ENCODE data around the gene TBXAS1.
"Not testable (repeated sequence)": the region's sequence is repeated elsewhere in the genome, so short reads cannot be mapped to it uniquely, and the experiment has no call there.

TBXAS1 gene

DNA sequence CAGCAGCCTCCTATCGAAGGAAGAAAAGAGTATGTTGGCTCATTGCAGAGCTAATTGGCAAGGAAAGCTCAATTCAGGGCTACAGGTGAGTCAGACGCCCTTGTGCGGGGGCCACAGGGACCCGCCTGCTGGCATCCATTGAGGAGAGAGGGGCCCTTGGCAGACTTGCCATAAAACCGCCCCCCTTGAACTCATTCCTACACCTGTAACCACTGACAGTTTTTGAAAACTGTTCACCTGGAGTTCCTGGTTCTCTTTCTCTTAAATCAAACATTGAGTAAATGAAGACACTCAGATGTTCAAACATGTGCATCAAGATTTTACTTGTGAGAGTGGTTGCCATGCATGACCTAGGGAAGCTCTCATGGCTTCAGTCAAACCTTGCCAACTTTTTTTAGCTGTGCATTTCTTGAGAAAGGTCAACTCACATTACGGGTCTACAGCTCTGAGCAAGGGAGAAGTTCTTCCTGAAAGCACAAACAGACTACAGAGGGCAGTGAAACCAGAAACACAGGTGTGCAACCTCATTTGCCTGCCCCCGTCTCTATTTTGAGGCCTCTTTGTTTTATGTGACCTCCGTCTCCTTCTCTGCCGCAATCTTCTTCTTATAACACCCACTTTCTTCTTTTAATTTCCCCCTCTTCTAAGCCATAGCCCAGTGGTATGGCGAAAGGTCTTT is 87.8 kb downstream of the TBXAS1 start:
- Histone ChIP-seq H3K9me3 (ENCODE audit: control insufficient read depth, low read length) (no peaks in the 10 kb centered on the region), H3K36me3 (ENCODE audit: control insufficient read depth, insufficient read depth, low read length, severe bottlenecking) (no peaks in the 10 kb centered on the region), H3K27me3 (replicated peaks; ENCODE audit: control insufficient read depth, insufficient read depth, low read length) (no peaks in the 10 kb centered on the region), H3K4me1 (ENCODE audit: control insufficient read depth, insufficient read depth, low read length) (peaks cover 66% of the 10 kb centered on the region), H3K9ac (ENCODE audit: low read length) (no peak overlapping the region), H3K4me3 (ENCODE audit: low read length) (no peak overlapping the region)
- no peak for DNase-seq (ENCODE audit: low read depth)

GRCh38 chr7:139917851-139918250 is 88.8 kb downstream of the TBXAS1 start:
- no peak for DNase-seq (ENCODE audit: low read depth)

DNA sequence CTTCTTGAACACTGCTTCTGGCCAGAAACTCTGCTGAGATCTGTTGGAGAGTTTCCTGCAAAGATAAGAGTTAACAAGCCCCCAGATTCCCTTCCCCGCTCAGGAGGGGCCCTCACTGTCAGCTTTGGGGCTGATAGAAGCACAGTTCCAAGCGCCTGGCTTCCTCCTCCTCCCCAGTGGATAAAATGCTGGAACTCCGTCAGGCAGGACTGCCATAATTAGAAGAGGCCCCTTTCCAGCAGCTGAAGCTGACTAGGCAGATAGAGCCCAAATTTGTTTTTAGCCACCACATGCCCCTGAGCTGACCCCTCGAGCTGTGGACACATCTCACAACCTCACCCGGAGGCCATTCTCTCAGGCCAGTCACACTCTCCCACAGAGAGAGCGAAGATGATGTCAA is 89.4 kb downstream of the TBXAS1 start:
- Histone ChIP-seq H3K9me3 (ENCODE audit: control insufficient read depth, low read length) (no peaks in the 10 kb centered on the region), H3K9ac (ENCODE audit: low read length) (peak overlapping the region; percentile 59), H3K4me3 (ENCODE audit: low read length) (peak overlapping the region; percentile 22), H3K36me3 (ENCODE audit: control insufficient read depth, insufficient read depth, low read length, severe bottlenecking) (no peaks in the 10 kb centered on the region), H3K27me3 (replicated peaks; ENCODE audit: control insufficient read depth, insufficient read depth, low read length) (no peaks in the 10 kb centered on the region), H3K4me1 (ENCODE audit: control insufficient read depth, insufficient read depth, low read length) (peaks cover 59% of the 10 kb centered on the region)
- no peak for DNase-seq (ENCODE audit: low read depth)

More at GRCh38 chr7:139917851-139918250, 88.8 kb downstream of the TBXAS1 start:
- H3K27me3 ChIP-seq (replicated peaks; ENCODE audit: control insufficient read depth, insufficient read depth, low read length): no peaks in the 10 kb centered on the region
- H3K9ac ChIP-seq (ENCODE audit: low read length): peak overlapping the region; percentile 59
- no peaks in the 10 kb centered on the region for H3K9me3 ChIP-seq (ENCODE audit: control insufficient read depth, low read length)
- peak overlapping the region; percentile 22 for H3K4me3 ChIP-seq (ENCODE audit: low read length)
- no peaks in the 10 kb centered on the region for H3K36me3 ChIP-seq (ENCODE audit: control insufficient read depth, insufficient read depth, low read length, severe bottlenecking)
- peaks cover 65% of the 10 kb centered on the region for H3K4me1 ChIP-seq (ENCODE audit: control insufficient read depth, insufficient read depth, low read length)

DNA sequence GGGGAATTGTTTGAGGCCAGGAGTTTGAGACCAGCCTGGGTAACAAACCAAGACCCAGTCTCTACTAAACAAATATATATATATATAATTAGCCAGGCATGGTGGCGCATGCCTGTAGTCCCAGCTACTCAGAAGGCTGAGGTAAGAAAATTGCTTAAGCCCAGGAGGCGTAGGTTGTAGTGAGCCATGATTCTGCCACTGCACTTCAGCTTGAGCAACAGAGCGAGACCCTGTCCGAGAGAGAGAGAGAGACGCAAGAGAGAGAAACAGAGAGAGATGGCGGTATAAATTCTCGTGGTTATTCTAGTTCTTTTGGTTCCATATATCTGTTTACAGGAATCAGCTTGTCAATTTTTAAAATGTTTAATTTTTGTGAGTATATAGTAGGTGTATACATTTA is 94.0 kb downstream of the TBXAS1 start:
- H3K4me3 ChIP-seq (ENCODE audit: low read length): no peak overlapping the region
- H3K9ac ChIP-seq (ENCODE audit: low read length): no peak overlapping the region
- no peaks in the 10 kb centered on the region for H3K27me3 ChIP-seq (replicated peaks; ENCODE audit: control insufficient read depth, insufficient read depth, low read length)
- peaks cover 15% of the 10 kb centered on the region for H3K4me1 ChIP-seq (ENCODE audit: control insufficient read depth, insufficient read depth, low read length)
- H3K36me3 ChIP-seq (ENCODE audit: control insufficient read depth, insufficient read depth, low read length, severe bottlenecking): no peaks in the 10 kb centered on the region
- H3K9me3 ChIP-seq (ENCODE audit: control insufficient read depth, low read length): peaks cover 7% of the 10 kb centered on the region
- no peak for DNase-seq (ENCODE audit: low read depth)

- no peak overlapping the region for H3K9ac ChIP-seq (ENCODE audit: low read length)
- no peak for DNase-seq (ENCODE audit: low read depth)
- peaks cover 1% of the 10 kb centered on the region for H3K4me1 ChIP-seq (ENCODE audit: control insufficient read depth, insufficient read depth, low read length)
- no peaks in the 10 kb centered on the region for H3K36me3 ChIP-seq (ENCODE audit: control insufficient read depth, insufficient read depth, low read length, severe bottlenecking)
- no peak overlapping the region for H3K4me3 ChIP-seq (ENCODE audit: low read length)
- peaks cover 7% of the 10 kb centered on the region for H3K9me3 ChIP-seq (ENCODE audit: control insufficient read depth, low read length)
- no peaks in the 10 kb centered on the region for H3K27me3 ChIP-seq (replicated peaks; ENCODE audit: control insufficient read depth, insufficient read depth, low read length)
These were observed 95.4 kb downstream of the TBXAS1 start for GRCh38 chr7:139924461-139924860.

DNA sequence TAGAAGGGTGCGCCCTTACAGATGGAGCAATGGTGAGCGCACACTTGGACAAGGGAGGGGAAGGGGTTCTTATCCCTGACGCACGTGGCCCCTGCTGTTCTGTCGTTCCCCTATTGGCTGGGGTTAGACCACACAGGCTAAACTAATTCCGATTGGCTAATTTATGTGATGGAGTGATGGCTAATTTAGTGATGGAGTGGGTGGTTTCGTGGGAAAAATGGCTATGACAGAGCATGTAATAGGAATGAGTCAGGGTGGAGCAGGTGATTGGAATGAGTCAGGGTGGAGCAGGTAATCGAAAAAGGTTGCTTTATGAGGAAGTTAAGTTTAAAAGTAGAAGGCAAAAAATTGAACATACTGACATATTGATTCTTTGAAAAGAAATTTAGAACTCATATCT is 100.2 kb downstream of the TBXAS1 start:
- not testable (repeated sequence) for H3K36me3 ChIP-seq (ENCODE audit: control insufficient read depth, insufficient read depth, low read length, severe bottlenecking); H3K9ac ChIP-seq (ENCODE audit: low read length); H3K4me3 ChIP-seq (ENCODE audit: low read length); H3K27me3 ChIP-seq (replicated peaks; ENCODE audit: control insufficient read depth, insufficient read depth, low read length); H3K4me1 ChIP-seq (ENCODE audit: control insufficient read depth, insufficient read depth, low read length); DNase-seq (ENCODE audit: low read depth); H3K9me3 ChIP-seq (ENCODE audit: control insufficient read depth, low read length)

GRCh38 chr7:139930286-139930965 is 101.4 kb downstream of the TBXAS1 start:
- Histone ChIP-seq H3K9me3 (ENCODE audit: control insufficient read depth, low read length) (no peaks in the 10 kb centered on the region), H3K27me3 (replicated peaks; ENCODE audit: control insufficient read depth, insufficient read depth, low read length) (no peaks in the 10 kb centered on the region), H3K4me3 (ENCODE audit: low read length) (no peak overlapping the region), H3K36me3 (ENCODE audit: control insufficient read depth, insufficient read depth, low read length, severe bottlenecking) (no peaks in the 10 kb centered on the region), H3K9ac (ENCODE audit: low read length) (no peak overlapping the region), H3K4me1 (ENCODE audit: control insufficient read depth, insufficient read depth, low read length) (no peaks in the 10 kb centered on the region)
- DNase-seq (ENCODE audit: low read depth): no peak

DNA sequence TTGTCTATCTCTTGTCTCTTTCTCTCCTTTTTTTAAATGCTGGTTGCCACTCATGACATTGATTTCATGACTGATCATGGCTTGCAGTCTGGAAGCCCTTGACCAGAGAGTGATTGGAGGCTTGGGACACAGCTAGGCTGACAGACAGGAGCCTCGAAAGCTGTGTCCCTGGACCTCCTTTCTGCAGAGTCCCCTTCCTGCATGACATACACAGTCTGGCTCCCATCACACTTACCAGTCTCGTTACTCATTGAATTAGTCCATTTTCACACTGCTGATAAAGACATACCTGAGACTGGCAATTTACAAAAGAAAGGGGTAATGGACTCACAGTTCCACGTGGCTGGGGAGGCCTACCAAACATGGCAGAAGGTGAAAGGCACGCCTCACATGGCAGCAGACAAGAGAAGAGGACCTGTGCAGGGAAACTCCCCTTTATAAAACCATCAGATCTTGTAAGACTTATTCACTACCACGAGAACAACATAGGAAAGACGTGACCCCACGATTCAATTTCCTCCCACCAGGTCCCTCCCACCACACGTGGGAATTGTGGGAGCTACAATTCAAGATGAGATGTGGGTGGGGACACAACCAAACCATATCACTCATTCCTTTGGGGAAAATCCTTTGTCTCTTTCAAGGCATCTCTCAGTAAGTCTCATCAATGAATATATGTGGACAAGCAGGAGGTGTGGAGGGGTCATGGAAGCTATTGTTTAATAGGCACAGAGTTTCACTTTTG is 102.3 kb downstream of the TBXAS1 start:
- Histone ChIP-seq H3K9me3 (ENCODE audit: control insufficient read depth, low read length) (no peaks in the 10 kb centered on the region), H3K36me3 (ENCODE audit: control insufficient read depth, insufficient read depth, low read length, severe bottlenecking) (no peaks in the 10 kb centered on the region), H3K27me3 (replicated peaks; ENCODE audit: control insufficient read depth, insufficient read depth, low read length) (no peaks in the 10 kb centered on the region), H3K4me3 (ENCODE audit: low read length) (no peak overlapping the region), H3K9ac (ENCODE audit: low read length) (no peak overlapping the region), H3K4me1 (ENCODE audit: control insufficient read depth, insufficient read depth, low read length) (no peaks in the 10 kb centered on the region)
- no peak for DNase-seq (ENCODE audit: low read depth)

DNA sequence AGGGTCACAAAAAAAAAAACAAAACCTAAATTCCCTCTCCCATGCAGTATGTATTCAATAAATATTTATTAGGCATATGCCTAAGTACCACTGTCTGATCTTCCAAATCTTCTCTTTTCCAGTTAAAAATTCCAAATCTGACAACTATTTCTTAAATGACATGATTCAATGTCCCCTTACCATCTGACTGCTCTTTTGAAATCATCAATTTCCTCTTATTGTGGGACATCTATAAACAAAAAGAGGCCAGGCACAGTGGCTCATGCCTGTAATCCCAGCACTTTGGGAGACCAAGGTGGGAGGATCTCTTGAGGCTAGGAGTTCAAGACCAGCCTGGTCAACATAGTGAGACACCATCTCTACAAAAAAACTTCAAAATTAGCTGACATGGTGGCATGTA is 103.5 kb downstream of the TBXAS1 start:
- no peak overlapping the region for H3K9ac ChIP-seq (ENCODE audit: low read length)
- no peaks in the 10 kb centered on the region for H3K27me3 ChIP-seq (replicated peaks; ENCODE audit: control insufficient read depth, insufficient read depth, low read length)
- no peaks in the 10 kb centered on the region for H3K9me3 ChIP-seq (ENCODE audit: control insufficient read depth, low read length)
- peaks cover 5% of the 10 kb centered on the region for H3K4me1 ChIP-seq (ENCODE audit: control insufficient read depth, insufficient read depth, low read length)
- DNase-seq (ENCODE audit: low read depth): no peak
- H3K36me3 ChIP-seq (ENCODE audit: control insufficient read depth, insufficient read depth, low read length, severe bottlenecking): no peaks in the 10 kb centered on the region
- H3K4me3 ChIP-seq (ENCODE audit: low read length): no peak overlapping the region

DNA sequence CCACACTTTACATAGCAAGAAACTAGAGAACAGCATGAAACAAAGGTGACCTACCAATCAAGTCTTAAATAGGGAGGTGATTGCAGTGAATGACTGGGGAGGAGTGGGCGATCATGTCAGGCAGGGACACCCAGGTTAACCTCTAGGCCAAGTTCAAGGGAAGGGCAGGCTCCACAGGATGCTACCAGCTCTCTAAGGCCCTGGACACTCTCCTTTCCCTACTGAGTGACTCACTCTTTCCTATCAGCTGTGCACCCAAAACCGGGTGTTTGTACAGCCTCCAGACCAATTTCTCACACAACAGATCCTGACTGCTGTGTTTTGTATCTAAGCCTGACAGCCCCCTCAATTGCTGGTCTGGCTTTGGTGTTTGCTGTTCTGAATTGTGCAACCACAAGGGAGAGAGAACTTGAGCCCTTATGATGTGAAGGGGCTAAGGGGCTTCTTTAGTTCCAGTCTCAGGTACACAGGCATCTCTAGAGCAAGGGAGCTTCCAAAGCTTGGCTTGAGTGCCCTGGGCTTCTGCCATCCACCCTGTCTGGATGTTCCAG is 107.8 kb downstream of the TBXAS1 start:
- no peak overlapping the region for H3K9ac ChIP-seq (ENCODE audit: low read length)
- peaks cover 9% of the 10 kb centered on the region for H3K27me3 ChIP-seq (replicated peaks; ENCODE audit: control insufficient read depth, insufficient read depth, low read length)
- H3K4me3 ChIP-seq (ENCODE audit: low read length): no peak overlapping the region
- peaks cover 5% of the 10 kb centered on the region for H3K4me1 ChIP-seq (ENCODE audit: control insufficient read depth, insufficient read depth, low read length)
- peak; percentile 67 for DNase-seq (ENCODE audit: low read depth)
- no peaks in the 10 kb centered on the region for H3K9me3 ChIP-seq (ENCODE audit: control insufficient read depth, low read length)
- H3K36me3 ChIP-seq (ENCODE audit: control insufficient read depth, insufficient read depth, low read length, severe bottlenecking): no peaks in the 10 kb centered on the region

DNA sequence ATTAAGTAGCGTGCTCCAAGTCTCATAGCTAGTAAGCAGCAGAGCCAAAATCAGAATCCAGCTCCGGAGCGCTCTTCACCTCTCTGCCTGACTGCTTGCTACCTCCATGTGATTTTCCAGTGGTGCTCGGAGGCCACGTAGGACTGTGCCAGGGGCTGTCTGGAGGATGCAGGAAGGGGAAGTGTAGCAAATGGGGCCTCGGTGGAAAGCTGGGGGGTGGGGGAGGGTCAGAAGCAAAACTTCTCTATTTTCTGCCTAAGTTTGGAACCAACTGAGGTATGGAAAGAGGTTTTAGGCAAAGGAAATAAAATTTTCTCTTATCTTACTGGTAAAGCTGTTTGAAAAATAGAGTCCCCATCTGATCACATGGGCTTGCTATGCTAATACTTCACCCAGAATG is 108.7 kb downstream of the TBXAS1 start:
- peaks cover 5% of the 10 kb centered on the region for H3K4me1 ChIP-seq (ENCODE audit: control insufficient read depth, insufficient read depth, low read length)
- DNase-seq (ENCODE audit: low read depth): no peak
- no peaks in the 10 kb centered on the region for H3K9me3 ChIP-seq (ENCODE audit: control insufficient read depth, low read length)
- no peaks in the 10 kb centered on the region for H3K36me3 ChIP-seq (ENCODE audit: control insufficient read depth, insufficient read depth, low read length, severe bottlenecking)
- no peak overlapping the region for H3K9ac ChIP-seq (ENCODE audit: low read length)
- peaks cover 9% of the 10 kb centered on the region for H3K27me3 ChIP-seq (replicated peaks; ENCODE audit: control insufficient read depth, insufficient read depth, low read length)
- no peak overlapping the region for H3K4me3 ChIP-seq (ENCODE audit: low read length)

Measured in adipocyte (in vitro differentiated cells).